Raji (cell line): ENCODE data around the gene GET3.

Experiments used
- POLR2A ChIP-seq: IDR thresholded peaks from 2 replicates; pipeline ENCODE4 v1.6.1; 2011; ENCODE audit warnings: low read depth, low read length, control low read depth; ENCODE audit not compliant: insufficient read depth

The GET3 gene

GRCh38 chr19:12764698-12765097 lies 27.4 kb downstream of the GET3 start:
- no peak for TF ChIP-seq POLR2A

- TF ChIP-seq POLR2A, result no peak
Measured at GRCh38 chr19:12766051-12766521, 28.8 kb downstream of the GET3 start.

GRCh38 chr19:12767150-12767549 lies 29.9 kb downstream of the GET3 start:
- TF ChIP-seq POLR2A, result no peak

GRCh38 chr19:12767666-12768065 lies 30.4 kb downstream of the GET3 start:
- no peak for TF ChIP-seq POLR2A

- no peak for TF ChIP-seq POLR2A
Measured at GRCh38 chr19:12769689-12770088, 32.4 kb downstream of the GET3 start.

GRCh38 chr19:12770922-12771321 lies 33.6 kb downstream of the GET3 start:
- no peak for TF ChIP-seq POLR2A

DNA sequence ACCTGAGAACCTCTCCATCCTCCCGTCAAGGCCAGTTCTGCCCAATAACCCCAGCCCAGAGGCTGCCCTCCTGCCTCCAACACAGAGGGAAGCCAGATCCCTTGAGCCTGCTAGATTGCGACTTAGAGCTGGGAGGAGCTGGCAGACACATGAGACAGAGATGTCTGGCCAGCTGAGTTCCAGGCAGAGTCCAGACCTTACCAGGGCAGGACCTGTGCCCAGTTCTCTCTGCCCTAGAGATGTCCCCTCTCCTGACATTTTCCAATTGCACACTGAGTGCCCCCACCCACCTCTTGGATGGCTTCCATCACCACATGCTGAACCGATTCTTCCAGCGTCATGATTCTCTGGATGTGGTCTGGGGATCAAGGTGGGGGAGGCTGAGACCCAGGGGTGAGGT lies 35.0 kb downstream of the GET3 start:
- TF ChIP-seq POLR2A, result no peak

DNA sequence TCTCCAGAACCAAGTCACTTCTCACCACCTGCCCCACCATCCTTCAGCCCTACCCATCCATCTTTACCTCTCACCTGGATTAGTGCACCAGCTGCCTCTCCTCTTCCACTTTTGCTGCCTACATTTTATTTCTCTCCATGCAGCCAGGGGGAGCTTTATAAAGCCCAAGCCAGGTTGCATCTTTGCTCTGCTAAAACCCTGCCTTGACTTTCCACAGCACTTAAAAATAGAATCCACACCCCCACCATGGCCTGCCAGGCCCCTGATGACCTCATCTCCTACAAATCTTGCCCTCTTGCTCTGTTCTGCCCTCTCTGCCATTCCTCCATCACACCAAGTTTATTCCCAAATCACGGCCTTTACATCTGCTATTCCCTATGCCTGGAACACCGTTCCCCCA lies 36.3 kb downstream of the GET3 start:
- TF ChIP-seq POLR2A, result no peak

GRCh38 chr19:12774588-12775555 lies 37.6 kb downstream of the GET3 start, which contains the start of gene HOOK2:
Gene HOOK2, minus strand, starts transcription at chr19:12775552. Its CDS starts 103 bp downstream, at chr19:12775449.
- TF ChIP-seq POLR2A, result peak; percentile 70

GRCh38 chr19:12777217-12778016 lies 40.1 kb downstream of the GET3 start:
- no peak; the same call in none of the 2 replicates for TF ChIP-seq POLR2A

DNA sequence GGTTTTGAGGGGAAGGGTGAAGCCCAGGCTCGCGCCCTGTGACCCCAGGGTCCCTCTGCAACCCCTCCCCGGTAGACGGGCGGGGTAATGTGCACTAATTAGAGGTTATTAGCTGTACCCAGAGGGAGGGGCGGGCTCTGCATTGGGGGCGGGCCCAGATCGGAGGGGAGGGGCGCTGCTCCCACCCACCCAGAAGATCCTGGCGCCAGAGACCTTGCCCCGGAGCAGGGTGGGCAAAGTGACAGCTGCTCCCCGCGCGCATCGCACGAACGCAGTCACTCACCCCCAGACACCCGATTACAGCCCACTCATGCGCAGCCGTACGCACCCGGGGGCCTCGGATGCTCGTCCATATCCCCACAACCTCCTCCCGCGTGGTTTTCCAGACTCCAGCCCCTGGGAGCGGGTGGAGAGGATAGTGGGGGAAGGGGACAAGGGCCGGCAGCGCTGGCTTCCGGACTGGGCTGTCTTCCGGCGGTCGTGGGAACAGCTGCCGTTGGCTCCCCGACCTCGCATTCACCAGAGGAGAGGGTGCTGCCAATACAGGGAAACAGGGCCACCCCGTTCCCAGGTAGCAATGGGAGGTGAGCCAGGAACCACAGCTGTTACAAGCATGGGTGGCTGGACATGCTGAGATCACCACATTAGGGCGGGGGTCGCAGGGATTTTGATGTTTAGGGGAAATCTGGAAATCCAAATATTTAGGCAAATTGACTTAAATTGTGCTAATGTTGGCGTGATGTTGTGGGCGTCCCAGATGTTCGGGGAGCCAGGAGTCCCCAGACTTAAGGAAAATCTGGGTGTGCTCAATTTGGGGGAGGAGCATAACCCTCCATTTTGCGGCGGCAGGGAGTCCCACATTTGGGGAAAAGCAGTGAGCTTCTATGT lies 41.0 kb downstream of the GET3 start:
- TF ChIP-seq POLR2A, result peak; percentile 65

GRCh38 chr19:12778905-12779161 lies 41.5 kb downstream of the GET3 start:
- no peak for TF ChIP-seq POLR2A

DNA sequence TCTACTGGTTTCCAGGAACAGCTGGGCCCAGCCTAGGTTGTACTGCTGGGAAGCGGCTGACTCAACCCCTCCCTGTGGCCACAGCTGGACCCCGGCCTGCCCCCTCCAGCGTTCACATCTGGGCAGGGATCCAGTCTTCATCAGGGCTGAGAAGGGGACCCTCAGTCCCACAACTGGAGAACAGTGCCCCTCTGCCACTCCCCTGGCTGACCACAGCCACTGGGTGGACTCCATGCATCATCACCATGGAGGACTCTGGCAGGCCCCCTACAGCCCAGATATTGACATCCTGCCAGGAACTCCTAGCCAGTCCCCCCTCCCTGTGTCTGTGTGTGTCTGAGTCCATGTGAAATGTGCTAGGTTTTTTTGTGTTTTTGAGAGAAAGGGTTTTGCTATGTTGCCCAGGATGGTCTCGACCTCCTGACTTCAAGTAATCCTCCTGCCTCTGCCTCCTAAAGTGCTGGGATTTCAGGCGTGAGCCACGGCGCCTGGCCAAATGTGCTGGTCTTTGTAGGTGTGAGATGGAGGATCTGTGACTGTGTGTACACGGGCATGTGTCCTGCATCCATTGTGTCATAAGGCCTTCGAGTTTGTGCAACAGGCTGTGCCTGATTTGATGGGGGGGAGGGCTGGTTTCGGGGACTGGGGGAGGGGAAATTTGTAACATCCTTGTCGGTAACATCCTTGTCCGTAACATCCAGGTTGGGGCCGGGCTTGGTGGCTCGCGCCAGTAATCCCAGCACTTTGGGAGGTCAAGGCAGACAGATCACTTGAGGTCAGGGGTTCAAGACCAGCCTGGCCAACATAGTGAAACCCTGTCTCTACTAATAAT lies 42.1 kb downstream of the GET3 start:
- TF ChIP-seq POLR2A, result 0 out of 2 replicates have a peak, but pooled peaks have one; percentile 25

- no peak for TF ChIP-seq POLR2A
Measured at GRCh38 chr19:12782174-12782423, 44.8 kb downstream of the GET3 start.

DNA sequence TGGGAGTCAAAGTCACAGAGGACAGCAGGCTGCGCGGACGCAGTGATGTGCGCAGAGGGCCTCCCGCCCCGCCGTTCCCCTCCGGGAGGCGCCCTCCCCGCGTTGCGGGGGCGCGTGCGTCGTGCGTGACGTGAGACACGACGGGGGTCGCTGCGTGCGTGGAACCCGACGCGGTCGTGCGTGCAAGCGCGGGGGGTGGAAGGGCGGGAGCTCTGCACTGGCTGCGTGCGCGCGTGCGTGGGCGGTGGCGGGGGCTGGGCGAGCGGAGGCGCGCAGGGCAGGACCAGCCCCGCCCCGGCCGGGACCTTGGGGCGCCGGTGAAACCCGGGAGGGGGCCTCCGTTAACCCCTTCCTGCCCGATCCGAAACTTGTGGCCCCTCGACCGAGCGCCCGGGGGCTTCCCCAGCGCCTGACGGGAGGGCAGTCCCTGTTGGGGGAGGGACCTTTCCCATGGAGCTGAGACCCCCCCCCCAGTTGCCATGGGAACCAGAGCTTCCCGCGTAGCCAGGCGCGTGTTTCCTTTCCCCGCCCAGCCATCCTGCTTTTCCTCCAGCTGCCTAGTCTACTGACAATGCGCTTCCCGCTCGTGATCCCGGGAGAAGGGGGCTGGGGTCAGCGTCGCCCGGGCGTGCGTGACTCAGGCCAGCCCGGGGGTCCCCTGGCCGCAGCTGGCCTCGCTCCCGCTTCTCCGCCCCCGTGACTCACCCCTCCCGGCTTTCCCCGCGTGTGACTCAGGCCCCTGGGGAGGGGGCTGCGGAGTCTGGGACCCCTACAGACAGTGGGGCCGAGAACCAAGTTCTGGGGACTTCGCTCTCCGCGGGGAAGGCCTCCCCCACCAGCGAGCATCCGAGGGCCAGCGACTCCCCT lies 45.4 kb downstream of the GET3 start:
- 0 out of 2 replicates have a peak, but pooled peaks have one; percentile 53 for TF ChIP-seq POLR2A
